Testis (tissue), 3 donors: ENCODE results near the gene KCND3. TPM values are rescaled to one million over a fixed set of nuclear protein-coding genes. Genes with fewer than 3 reads are reported as not detected.

ENCODE experiments used
- DNase-seq: peaks from one replicate; pipeline ENCODE4 v3.0.0-alpha.2; 2019
- H3K27ac ChIP-seq, 2 donors: fragments of 200-600 bp; sonication (generic); one replicate each; pipeline ENCODE4 v1.5.1; 2019
- H3K27me3 ChIP-seq: fragments of 200-600 bp; sonication (generic); one replicate; pipeline ENCODE4 v1.5.1; 2019
- H3K36me3 ChIP-seq: fragments of 200-600 bp; sonication (generic); one replicate; pipeline ENCODE4 v1.5.1; 2017; ENCODE audit warnings: low read depth; ENCODE audit errors: missing control alignments
- H3K4me1 ChIP-seq: fragments of 200-600 bp; sonication (generic); one replicate; pipeline ENCODE4 v1.5.1; 2019
- H3K4me3 ChIP-seq, 2 donors: fragments of 200-600 bp; sonication (generic); one replicate each; pipeline ENCODE4 v1.5.1; 2017 to 2019
- H3K9me3 ChIP-seq: fragments of 200-600 bp; sonication (generic); one replicate; pipeline ENCODE4 v1.5.1; 2017
- POLR2A ChIP-seq: fragments of 450-650 bp; IDR thresholded peaks from one replicate; pipeline ENCODE4 v1.6.1; 2017; ENCODE audit warnings: antibody characterized with exemption, mild to moderate bottlenecking, moderate library complexity
- WGBS, 2 donors: methylation state at CpG; one replicate each; pipeline ENCODE4 v1.1.5; 2018; 5-methylcytosine and 5-hydroxymethylcytosine counted together
- intact Hi-C: fragments of 100-400 bp; cut with DNase I; formaldehyde crosslinking; loops from one replicate; pipeline ENCODE4 v1.15.1; 2023; ENCODE audit warnings: low total_unique reads
- polyA plus RNA-seq: library from polyadenylated mRNA; stranded (reverse); fragments of 350-450 nt; fragmentation: Illumina TruSeq; extraction: RNeasy Lipid Tissue Mini Kit (QIAGEN cat#74804); gene quantifications from one replicate; pipeline ENCODE4 v1.2.3, GENCODE V29; 2014; ENCODE audit warnings: low read depth, low replicate concordance; ENCODE audit not compliant: insufficient read depth
- total RNA-seq, 2 donors: library from RNA; depleted of rRNA; stranded (reverse); fragments of >200 nt; gene quantifications; one replicate each; pipeline ENCODE4 v1.2.3, GENCODE V29; 2016
- TF ChIP-seq, protein P1 (sequence below), 3 experiments: fragments of 450-650 bp in 2 of 3; fragments of 200-600 bp in 1 of 3; sonication (generic) in 1 of 3; IDR thresholded peaks; one replicate each; pipeline ENCODE4 v1.5.1; 2016 to 2019; ENCODE audit warnings: antibody characterized with exemption in 3 of 3, mild to moderate bottlenecking in 2 of 3, moderate library complexity in 1 of 3

KCND3 gene
- total and polyA plus RNA-seq, 3 donors from 2014 or later, result 5.5 to 6.6 (median 6.0) TPM

DNA sequence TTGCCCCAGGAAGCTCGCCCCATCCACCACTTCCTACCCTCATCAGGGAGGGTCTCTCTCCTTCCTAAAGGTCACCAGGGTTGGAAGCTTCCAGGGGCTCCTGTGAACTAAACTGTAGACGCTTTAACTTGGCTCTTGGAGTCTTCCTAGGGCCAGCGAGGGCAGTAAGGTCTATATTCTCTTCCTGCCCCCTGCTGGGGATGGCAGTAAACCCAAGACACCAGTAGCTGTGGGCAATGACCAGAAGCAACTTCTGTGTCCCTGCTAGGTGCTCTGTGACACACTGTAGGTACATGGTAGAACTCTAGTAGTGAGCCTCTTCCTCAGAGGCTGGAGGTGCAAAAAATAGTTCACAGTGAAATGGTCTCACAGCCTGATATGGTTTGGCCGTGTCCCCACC is 30.0 kb downstream of the KCND3 start:
- H3K4me3 ChIP-seq, result no peak overlapping the region
- DNase-seq, result no peak
- no peaks in the 10 kb centered on the region for H3K4me1 ChIP-seq
- H3K9me3 ChIP-seq, result no peaks in the 10 kb centered on the region
- TF ChIP-seq, protein P1, sequence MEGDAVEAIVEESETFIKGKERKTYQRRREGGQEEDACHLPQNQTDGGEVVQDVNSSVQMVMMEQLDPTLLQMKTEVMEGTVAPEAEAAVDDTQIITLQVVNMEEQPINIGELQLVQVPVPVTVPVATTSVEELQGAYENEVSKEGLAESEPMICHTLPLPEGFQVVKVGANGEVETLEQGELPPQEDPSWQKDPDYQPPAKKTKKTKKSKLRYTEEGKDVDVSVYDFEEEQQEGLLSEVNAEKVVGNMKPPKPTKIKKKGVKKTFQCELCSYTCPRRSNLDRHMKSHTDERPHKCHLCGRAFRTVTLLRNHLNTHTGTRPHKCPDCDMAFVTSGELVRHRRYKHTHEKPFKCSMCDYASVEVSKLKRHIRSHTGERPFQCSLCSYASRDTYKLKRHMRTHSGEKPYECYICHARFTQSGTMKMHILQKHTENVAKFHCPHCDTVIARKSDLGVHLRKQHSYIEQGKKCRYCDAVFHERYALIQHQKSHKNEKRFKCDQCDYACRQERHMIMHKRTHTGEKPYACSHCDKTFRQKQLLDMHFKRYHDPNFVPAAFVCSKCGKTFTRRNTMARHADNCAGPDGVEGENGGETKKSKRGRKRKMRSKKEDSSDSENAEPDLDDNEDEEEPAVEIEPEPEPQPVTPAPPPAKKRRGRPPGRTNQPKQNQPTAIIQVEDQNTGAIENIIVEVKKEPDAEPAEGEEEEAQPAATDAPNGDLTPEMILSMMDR (IDR thresholded peaks at IDR 0.05), result no peak
- no peak for TF ChIP-seq POLR2A
- intact Hi-C loops, result no loop called here
- H3K27ac ChIP-seq, result no peak overlapping the region
- 87 to 90% methylated on average over 2 to 4 of the region's 4 CpGs for WGBS, 2 donors
- H3K36me3 ChIP-seq, result no peaks in the 10 kb centered on the region
- no peaks in the 10 kb centered on the region for H3K27me3 ChIP-seq

DNA sequence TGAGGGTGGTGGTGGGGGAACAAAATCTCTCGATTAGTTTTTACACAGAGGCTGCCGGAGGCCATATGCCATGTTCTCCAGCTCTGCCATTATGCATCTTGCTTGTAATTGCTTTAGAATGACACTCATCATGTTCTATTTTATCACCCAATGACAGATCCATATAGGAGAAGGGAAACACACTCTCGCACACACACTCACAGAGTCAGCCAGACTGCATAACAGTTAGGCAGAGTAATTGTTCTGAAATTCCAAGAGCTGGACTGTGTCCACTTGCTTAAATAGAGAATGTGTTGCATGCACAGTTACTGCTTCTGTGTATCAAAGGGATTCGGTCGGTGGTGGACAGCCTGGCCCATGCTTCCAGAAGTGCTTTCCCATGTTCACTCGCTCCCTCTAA is 30.6 kb downstream of the KCND3 start:
- Histone ChIP-seq H3K27me3 (no peaks in the 10 kb centered on the region), H3K9me3 (no peaks in the 10 kb centered on the region), H3K36me3 (no peaks in the 10 kb centered on the region), H3K4me3 (no peak overlapping the region), H3K27ac (no peak overlapping the region), H3K4me1 (no peaks in the 10 kb centered on the region)
- intact Hi-C loops, result no loop called here
- DNase-seq, result no peak
- WGBS, 2 donors, result 85 to 88% methylated on average over 6 of the region's 6 CpGs
- TF ChIP-seq, protein P1 (IDR thresholded peaks at IDR 0.05), result no peak
- no peak for TF ChIP-seq POLR2A

DNA sequence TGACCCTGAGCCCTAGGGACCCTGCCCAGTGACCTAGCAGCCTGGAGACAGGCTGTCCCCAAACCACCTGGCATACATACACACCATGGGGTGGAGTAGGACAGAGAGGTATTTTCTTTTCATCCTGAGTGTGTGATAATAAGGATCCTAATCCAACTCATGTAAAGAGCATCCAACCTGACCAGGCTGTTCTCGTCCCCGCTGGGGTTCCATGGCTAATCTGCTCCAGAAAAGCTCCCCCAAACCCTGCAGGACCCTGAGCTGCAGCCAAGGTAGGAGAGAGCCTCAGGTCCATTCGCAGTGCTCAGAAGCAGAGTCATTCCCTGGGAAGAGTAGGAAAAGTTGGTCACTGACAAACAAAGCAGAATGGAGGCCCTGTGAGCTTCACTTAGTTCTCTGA is 31.4 kb downstream of the KCND3 start:
- no peak for TF ChIP-seq POLR2A
- TF ChIP-seq, protein P1 (IDR thresholded peaks at IDR 0.05), result no peak
- Histone ChIP-seq H3K9me3 (no peaks in the 10 kb centered on the region), H3K27me3 (no peaks in the 10 kb centered on the region), H3K36me3 (no peaks in the 10 kb centered on the region), H3K27ac (no peak overlapping the region), H3K4me3 (no peak overlapping the region), H3K4me1 (no peaks in the 10 kb centered on the region)
- intact Hi-C loops, result no loop called here
- WGBS, 2 donors, result 93 to 98% methylated on average over 3 of the region's 3 CpGs
- DNase-seq, result no peak

DNA sequence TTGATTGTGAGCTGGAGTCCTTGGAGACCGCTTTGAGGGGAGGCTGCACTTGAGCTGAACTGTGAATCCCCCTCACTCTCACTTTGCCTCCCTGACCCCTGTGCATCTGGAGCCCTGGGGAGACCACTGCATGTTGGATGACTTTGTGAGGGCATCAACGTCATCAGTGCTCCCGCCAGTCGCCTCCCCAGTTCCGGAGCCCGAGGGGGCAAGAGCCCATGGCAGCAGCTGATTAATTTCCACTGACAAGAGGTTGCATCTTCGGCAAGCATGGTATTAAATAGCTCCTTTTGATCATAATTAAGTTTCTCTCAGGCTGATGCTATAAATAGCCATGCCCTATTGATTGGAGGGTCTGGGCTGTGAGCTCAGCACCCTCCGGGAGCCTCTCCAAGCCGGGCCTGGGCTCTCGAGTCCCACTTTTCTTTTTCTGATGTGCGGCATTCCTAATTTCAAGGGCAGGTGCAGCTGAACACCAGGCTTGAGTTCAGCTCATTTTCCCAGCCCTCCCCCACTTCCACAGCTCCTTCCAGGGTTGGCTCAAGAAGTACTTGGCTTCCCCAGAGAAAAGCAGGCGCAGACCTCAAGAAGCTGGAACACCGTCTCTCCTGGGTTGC is 33.2 kb downstream of the KCND3 start:
- no peaks in the 10 kb centered on the region for H3K9me3 ChIP-seq
- TF ChIP-seq POLR2A, result no peak
- TF ChIP-seq, protein P1 (IDR thresholded peaks at IDR 0.05), result no peak
- no peak overlapping the region for H3K4me3 ChIP-seq
- no peaks in the 10 kb centered on the region for H3K4me1 ChIP-seq
- DNase-seq, result no peak
- no peaks in the 10 kb centered on the region for H3K36me3 ChIP-seq
- H3K27ac ChIP-seq, result no peak overlapping the region
- no peaks in the 10 kb centered on the region for H3K27me3 ChIP-seq
- WGBS, 2 donors, result 60 to 79% methylated on average over 13 of the region's 13 CpGs
- intact Hi-C loops, result no loop called here

DNA sequence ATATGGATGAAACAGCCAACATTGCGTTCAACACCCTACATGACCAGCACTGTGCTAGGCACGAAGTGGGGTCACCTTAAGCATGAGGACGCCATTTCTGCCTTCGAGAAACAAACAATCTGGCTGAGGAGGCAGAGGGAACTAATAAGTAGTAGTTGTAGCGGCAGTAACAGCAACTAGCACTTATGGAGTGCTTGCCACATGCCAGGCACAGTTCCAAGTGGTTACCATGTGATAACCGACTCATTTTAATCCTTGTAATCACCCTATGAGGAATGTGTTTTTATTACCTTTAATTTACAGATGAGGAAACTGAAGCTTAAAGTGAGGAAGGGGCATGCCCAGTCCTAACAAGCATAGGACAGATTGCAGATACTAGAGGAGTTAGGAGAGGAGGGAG is 33.7 kb downstream of the KCND3 start:
- Histone ChIP-seq H3K4me1 (no peaks in the 10 kb centered on the region), H3K27ac (no peak overlapping the region), H3K27me3 (no peaks in the 10 kb centered on the region), H3K9me3 (no peaks in the 10 kb centered on the region), H3K36me3 (no peaks in the 10 kb centered on the region), H3K4me3 (no peak overlapping the region)
- TF ChIP-seq, protein P1 (IDR thresholded peaks at IDR 0.05), result no peak
- TF ChIP-seq POLR2A, result no peak
- intact Hi-C loops, result no loop called here
- no peak for DNase-seq
- WGBS, 2 donors, result 87 to 94% methylated on average over 6 of the region's 6 CpGs
